Activated CD4-positive, alpha-beta T cell treated with anti-CD3 and anti-CD28 coated beads, Interleukin-2, Interleukin-4, amounts not matched to agents 100 ng/mL and 50 ng/mL, durations not matched to agents 16 hours and 8 hours (primary cell): ENCODE data around the gene IL2RA.
A peak's percentile ranks its signal among the peaks of the same experiment; 100 is the strongest.
"Not testable (repeated sequence)": the region's sequence is repeated elsewhere in the genome, so short reads cannot be mapped to it uniquely, and the experiment has no call there.

Experiments used
- DNase-seq: peaks from one replicate; pipeline ENCODE4 v3.0.0-alpha.2; 2020; ENCODE audit warnings: low spot score

Gene IL2RA

GRCh38 chr10:6082496-6083395, 20.6 kb upstream of the IL2RA start:
- DNase-seq, result peak; percentile 73

- no peak for DNase-seq
Observed at GRCh38 chr10:6080417-6080973, 18.3 kb upstream of the IL2RA start.

- DNase-seq, result no peak
Observed at GRCh38 chr10:6079044-6079443, 16.9 kb upstream of the IL2RA start.

GRCh38 chr10:6077071-6077675, 15.0 kb upstream of the IL2RA start:
- DNase-seq, result no peak

GRCh38 chr10:6074489-6075301, 12.5 kb upstream of the IL2RA start:
- peak; percentile 54 for DNase-seq

GRCh38 chr10:6072215-6072934, 10.2 kb upstream of the IL2RA start:
- DNase-seq, result peak; percentile 90

GRCh38 chr10:6071181-6072175, 9.3 kb upstream of the IL2RA start:
- DNase-seq, result no peak

GRCh38 chr10:6070660-6071059, 8.5 kb upstream of the IL2RA start:
- peak; percentile 78 for DNase-seq

GRCh38 chr10:6069081-6069931, 7.1 kb upstream of the IL2RA start:
- DNase-seq, result peak; percentile 83

GRCh38 chr10:6068422-6068821, 6.3 kb upstream of the IL2RA start:
- DNase-seq, result no peak

GRCh38 chr10:6068006-6068405, 5.8 kb upstream of the IL2RA start:
- DNase-seq, result no peak

GRCh38 chr10:6067457-6067856, 5.3 kb upstream of the IL2RA start:
- DNase-seq, result no peak

- DNase-seq, result peak; percentile 70
Observed at GRCh38 chr10:6065835-6066234, 3.7 kb upstream of the IL2RA start.

- DNase-seq, result peak; percentile 50
Observed at GRCh38 chr10:6065406-6065805, 3.2 kb upstream of the IL2RA start.

- DNase-seq, result not testable (repeated sequence)
Observed at GRCh38 chr10:6064726-6065125, 2.6 kb upstream of the IL2RA start.

- DNase-seq, result no peak
Observed at GRCh38 chr10:6064119-6064518, 2.0 kb upstream of the IL2RA start.

- DNase-seq, result no peak
Observed at GRCh38 chr10:6061056-6061455, 1.1 kb downstream of the IL2RA start.

- DNase-seq, result no peak
Observed at GRCh38 chr10:6059506-6059905, 2.7 kb downstream of the IL2RA start.

GRCh38 chr10:6058682-6059475, 3.3 kb downstream of the IL2RA start:
- DNase-seq, result peak; percentile 91
